NCI-H2227 (cell line): Measurements from ENCODE around the gene SUSD4.

ENCODE experiments used
- DNase-seq: peaks from one replicate; lab custom pipeline; 2025; ENCODE audit not compliant: unreplicated experiment; lab: John Stamatoyannopoulos, UW

SUSD4 gene

DNA sequence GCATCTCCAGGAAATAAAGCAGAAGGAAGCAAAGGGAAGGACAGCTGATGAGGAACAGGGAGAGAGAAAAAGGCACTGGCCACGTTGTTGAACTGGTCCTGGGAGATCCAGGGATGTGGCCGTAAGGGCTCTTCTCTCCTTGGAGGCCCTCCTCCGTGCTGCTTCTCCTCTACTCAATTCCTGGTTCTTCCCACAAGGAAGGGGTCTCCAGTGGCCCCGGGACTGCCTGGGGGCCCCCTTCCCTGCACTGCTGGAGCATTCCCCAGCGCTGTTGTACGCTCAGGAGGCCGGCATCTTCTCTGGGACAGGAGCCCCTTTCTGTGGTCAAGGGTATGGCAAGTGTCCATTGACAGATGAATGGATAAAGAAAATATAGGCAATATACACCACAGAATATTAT is 132.4 kb downstream of the SUSD4 start:
- no peak for DNase-seq

DNA sequence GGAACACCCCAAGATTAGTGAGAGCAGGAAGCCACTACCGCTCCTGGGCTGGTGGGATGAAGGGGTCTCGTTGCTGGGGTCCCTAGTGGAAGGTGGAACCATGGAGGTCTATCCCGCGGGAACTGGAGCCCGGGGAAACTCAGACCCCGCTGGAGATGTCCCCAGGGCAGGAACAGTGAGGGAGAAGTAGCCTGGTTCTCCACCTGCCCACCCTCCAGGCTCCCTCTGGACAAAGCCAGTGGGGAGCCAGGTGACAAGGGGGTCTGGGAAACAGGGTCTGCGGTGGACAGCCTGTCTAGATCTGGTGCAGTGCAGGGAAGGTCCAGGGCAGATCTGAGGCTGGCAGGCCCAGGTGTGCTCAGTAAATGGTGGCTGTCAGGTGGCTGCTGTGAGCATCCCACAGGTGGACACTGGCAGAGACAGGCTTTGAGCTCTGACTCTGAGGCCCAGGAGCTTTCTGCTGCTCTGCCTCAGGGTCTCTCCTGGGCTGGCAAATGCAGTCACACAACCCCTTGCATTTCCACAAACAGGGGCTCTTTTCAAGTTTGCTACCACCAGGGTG is 132.9 kb downstream of the SUSD4 start:
- DNase-seq = no peak

DNA sequence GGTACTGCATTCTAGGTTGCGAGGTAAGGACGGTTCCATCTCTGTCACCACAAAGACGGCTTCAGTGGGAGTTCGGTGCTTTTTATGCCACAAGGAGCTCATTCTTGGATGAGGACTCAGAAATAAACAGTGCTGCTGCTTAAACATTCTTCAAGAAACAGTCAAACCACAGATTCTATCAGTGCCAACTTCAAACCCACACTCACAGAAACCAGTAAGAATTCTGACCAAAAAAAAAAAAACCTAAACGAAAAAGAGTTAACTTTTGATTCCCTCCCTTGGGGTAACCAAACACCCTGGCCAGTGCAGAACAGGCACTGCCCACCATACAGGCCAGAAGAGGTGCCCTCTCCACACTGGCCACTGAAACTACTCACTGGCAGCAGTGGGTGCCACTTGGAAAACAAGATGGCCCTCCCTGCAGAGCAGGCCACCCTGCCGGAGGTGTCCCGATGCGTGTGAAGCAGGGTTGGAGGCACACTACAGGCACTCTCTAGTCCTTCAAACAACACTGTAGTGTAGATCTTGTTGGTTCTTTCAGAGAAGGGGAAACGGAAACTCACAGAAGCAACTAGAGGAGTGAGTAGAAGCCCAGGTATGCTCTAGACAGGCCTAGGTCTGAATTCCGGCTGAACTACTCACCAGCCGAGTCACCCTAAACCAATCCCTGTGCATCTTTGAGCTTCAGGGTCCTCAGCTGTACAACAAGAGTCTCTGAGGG is 133.7 kb downstream of the SUSD4 start:
- DNase-seq = no peak

DNA sequence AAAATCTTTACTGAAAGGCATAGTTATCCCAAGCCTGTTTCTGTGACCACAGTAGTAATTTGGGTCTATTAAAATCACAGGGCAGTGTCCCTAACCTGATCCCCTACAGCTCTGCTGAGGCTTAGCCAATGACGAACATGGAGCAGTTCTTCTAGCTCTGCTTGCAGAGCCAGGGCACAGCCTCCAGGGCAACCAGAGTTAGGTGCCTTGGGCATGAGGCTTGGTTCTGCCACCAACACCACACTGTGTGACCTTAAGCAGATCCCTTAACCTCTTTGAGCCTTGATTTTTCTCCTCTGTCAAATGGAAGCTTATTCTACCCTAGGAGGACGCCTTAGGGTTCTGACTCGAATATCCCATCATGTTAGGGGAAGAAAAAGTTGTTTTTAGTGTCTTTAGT is 134.2 kb downstream of the SUSD4 start:
- DNase-seq = no peak

DNA sequence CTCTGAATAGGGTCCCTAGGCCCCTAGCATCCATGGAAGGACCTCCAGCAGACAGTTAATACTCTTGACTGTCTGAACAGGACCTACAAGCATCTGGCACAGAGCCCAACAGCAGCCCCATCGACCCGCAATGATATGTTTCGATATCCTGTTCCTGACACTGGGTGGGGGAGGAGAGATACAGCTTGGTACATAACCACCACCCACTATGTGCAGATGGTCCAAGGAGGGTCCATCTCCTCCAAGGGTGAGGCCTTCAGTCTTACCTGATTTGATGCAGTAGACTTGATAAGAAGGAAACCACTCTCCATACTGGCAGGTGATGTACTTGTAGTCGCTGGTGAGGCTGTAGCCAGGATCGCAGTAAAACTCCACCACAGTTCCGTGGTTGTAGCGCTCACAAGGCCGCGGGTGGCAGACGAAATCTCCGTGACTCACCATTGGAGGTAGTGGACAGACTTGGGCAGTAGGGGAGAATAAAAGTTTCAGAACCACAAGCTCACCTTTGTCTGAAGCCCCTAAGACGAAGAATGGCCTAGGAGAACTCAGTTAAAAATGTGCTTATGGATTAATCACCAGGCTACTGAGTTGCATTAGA is 134.9 kb downstream of the SUSD4 start:
- no peak for DNase-seq

DNA sequence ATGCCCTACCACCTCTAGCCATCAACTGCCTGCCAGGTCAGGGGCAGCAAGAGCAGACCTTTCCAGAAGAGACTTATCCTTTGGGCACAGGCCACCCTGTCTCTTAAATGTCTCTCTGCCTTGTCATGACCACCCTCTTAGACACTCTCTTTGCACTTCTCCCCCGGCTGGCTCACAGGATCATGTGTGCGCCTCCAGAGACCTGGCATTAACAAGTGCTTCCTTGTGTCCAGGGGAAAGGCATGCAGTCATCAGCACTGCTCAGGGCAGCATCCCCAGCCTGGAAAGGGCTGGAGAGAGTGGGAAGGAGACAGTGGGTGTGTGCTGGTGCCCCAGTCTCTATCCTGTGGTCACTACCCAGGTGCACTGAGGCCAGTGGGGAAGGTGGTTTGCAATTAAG is 135.8 kb downstream of the SUSD4 start:
- DNase-seq = no peak

DNA sequence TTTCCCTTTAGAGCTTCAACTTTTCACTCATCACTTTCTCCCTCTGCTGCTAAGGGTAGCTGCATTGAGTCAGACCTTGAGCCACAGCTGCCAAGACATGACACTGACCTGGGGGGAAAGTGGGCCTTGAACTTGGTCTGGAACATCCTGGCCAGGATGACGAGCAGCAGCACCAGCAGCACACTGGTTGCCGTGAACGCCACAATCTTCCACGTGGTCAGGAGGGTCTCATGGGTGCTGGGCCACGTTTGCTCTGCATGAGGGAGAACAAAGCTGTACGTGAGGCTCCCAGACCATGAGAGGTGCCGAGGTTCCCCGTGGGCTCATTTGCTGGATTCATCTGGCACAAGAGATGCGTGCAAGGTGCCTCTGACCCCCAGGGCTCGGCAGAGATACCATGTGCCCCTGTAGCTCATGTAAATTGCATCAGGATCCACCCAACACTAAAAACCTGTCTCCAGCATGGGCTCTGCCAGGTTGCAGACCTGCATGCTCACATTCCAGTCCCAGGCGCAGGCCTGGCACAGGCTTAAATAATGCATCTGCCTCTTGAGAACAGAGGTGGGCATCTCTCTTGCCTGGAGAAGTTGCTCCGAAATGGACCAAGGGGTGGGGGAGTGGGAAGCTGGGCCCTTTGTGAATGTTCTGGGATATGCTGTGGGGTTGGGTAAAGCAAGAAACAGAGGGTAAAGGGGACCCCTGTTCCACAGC is 136.3 kb downstream of the SUSD4 start:
- DNase-seq = no peak

DNA sequence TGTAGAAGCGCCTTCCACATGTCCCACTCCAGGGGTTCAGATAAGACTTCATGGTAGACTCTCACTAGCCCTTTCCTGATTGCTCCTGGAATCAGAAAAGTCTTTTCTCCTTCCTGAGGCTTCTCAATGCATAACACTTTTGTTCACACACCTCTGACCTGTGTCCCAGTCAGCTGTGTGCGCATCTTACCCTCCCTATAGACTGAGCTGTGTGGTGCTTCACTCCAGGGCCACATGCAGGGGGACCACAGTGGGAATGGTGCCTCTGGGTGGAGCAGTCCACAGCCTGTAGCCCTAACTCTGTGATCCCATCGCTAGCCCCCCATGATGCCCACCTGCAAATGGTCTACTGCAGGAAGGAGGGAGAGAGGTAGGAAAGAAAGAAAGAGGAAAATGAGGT is 136.9 kb downstream of the SUSD4 start:
- no peak for DNase-seq

DNA sequence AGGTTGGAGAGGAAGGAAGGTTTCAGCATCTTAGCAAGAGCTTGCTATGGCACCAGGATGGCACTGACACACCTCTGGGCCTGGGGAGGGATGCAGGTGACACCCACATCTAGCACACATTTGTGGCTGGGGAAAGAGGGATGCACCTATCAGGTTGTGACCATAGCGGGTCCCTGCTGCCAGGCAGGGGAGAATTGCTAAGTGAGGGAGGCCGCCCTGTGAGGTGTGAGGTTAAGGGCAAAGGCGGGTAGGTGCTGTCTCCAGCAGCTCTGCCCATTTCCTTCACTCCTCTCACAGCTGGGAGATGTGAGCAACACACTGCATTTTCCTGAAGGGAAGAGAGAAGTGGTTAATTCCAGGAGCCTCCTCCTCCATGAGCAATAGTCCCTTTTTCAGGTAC is 137.7 kb downstream of the SUSD4 start:
- DNase-seq = no peak

DNA sequence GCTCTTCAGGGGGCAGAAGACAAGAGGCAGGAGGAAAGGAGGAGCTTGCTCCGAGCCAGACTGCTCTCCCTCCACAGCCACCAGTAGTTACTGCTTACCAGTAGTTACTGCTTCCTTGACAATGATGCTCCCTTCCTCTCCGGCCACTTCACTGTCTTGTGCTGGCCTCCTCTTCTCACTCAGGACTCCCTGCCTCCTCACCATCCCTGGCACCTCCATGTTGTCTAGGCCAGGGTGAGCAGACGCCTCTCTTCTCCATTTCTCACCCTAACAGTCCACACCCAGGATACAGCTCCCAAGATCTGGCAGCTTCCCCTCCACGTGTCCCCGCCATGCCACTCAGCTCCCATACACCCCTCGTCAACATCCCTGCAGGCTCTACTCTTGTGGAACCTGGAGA is 138.5 kb downstream of the SUSD4 start:
- no peak for DNase-seq

DNA sequence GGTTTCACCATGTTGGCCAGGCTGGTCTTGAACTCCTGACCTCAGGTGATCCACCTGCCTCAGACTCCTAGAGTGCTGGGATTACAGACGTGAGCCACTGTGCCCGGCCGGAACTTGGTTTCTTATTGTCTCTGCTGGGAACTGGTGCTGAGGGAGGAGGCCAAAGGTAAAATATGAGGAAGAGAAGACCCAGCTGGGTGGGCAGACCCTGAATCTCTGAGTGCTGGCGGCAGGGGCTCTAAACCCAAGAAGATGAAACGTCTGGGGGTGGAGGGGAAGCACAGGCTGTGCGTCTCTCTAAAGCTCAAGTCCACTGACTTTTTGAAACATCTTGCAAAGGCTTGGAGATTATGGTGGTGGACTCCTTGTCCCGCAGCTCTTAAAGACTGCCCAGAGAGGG is 138.9 kb downstream of the SUSD4 start:
- no peak for DNase-seq

DNA sequence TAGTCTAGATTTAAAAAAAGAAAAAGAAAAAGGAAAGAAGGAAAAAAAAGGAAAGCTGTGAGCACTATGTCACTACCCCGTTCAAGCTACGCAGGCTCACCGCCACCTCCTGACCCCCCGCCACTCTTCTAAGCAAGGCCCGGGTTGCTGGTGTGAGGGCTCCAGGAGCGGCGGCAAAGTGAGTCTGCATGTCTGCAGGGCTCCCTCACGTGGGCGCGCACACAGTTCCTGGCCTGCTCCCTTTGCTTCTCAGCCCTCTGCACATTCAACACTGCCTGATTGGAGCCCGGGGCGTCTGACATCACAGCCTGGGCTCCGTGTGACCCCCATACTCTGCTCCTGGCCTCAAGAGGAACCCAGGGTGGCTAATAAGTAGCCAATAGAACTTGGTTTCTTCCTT is 139.5 kb downstream of the SUSD4 start:
- no peak for DNase-seq

DNA sequence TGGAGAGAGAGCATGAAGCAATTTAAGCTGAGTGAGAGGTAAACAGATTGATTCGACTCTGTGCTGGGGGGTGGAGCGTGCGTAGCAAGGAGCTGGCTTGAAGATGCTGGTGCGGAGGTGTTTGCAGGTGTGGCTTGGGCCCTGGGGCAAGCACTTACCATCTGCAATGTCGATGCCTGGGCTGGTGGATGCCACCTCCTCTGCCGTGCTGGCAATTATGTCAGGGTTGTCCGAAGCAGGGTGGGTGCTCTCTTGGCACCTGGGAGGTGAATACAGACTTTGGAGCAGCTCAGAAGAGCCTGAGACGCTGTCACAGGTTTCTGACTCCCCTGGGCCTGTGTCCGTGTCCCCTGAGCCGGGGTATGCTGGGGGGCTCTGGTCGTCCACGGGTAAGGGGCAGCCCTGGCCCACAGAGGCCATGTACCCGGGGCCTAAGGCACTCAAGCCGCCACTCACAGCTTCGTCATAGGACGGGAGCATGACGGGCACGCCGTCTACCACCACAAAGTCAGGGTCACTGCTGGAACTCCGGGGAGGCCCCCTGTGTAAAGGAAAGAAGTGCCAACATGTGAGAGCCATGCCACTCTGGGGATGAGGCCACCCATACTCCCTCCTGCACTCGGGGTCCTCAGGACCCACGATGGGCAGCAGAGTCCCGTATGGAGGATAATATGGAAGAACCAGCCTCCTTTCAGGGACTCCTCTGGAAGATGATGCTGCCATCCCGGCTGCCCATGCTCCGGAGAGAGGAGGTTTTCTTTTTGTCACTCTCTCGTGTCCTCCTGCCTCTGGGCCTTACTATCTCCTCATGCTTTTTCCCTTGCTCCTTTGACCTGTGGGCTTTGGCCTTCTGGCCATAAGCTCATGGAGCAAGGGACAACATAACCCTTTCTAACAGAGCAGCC is 140.6 kb downstream of the SUSD4 start:
- DNase-seq = no peak

DNA sequence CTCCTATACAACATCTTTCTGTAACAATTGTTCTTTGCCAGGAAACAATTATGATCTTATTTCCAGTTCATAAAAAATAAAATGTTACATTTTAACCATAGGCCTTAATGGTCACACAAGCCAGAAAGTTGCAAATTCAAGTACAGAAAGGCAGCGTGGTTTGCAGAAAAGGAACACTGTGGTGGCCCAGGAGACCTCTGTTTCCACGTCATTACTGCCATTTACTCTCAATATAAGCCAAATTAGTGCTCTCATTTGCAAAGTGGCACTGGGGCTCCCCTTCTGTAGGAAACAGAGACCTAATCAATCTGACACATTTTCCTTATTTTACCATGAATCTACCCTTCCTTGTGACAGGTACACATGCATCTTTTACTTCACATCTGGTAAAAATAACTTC is 141.6 kb downstream of the SUSD4 start:
- no peak for DNase-seq

DNA sequence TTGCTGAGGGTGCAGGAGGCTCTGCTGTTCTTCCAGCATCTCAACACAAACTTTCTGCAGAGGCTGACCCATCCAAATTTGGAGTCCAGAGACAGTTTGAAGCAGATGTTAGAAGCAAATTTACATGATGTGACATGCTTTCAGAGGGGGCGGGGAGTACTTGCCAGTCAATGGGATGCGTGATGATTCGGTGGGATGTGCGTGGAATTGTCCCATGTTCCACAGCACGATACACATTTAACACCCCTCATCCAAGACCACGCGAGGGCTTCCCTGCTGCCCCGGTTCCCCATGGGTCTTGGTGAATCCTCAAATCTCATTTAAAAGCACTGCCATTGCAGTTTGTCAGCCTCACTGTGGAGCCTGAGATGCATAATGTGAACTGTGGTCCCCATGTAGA is 142.3 kb downstream of the SUSD4 start:
- no peak for DNase-seq

DNA sequence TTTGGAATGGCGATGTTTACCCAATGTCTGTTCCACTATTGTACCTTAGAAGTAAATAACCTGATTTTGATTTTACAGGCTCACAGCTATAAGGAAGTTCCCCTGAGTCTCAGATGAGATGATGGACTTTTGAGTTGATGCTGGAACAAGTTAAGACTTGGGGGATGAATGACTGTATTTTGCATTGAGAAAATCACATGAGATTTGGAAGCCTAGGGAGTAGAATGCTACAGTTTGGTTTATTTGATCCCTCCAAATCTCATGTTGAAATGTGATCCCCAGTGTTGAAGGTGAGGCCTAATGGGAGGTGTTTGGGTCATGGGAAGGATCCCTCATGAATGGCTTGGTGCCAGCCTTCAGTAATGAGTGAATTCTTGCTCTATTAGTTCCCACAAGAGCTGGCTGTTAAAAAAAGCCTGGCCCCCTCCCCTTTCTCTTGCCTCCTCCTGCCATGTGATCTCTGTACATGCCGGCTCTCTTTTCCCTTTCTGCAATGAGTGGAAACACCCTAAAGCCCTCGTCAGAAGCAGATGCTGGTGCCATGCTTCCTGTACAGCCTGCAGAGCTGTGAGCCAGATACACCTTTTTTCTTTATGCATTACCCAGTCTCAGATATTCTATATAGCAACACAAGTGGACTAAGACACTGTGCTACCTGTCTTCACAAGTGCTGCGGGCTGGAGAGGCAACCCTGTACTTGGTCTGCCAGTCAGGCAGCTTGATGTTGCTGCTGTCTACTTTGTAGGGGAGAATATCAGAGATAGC is 143.9 kb downstream of the SUSD4 start:
- DNase-seq = no peak

DNA sequence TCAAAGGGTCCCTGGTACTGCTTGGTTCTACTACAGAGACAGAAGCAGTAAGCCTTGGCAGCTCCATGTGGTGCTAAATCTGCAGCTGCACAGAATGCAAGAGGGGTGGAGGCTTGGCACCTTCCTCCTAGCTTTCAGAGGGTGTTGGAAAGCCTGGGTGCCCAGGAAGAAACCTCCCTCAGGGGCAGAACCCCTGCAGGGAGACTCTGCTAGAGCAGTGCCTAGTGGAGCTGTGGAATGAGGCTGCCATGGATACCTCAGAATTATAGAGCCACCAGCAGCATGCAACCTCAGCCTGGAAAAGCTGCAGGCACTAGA is 144.7 kb downstream of the SUSD4 start:
- DNase-seq = no peak

DNA sequence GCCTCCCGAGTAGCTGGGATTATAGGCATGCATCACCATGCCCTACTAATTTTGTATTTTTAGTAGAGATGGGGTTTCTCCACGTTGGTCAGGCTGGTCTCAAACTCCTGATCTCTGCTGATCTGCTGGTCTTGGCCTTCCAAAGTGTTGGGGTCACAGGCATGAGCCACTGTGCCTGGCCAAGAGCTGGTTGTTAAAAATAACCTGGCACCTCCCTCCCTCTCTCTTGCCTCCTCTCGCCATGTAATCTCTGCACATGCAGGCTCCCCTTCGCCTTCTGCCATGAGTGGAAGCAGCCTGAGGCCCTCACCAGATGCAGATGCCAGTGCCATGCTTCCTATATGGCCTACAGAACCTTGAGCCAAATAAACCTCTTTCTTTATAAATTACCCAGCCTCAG is 146.2 kb downstream of the SUSD4 start:
- DNase-seq = no peak

DNA sequence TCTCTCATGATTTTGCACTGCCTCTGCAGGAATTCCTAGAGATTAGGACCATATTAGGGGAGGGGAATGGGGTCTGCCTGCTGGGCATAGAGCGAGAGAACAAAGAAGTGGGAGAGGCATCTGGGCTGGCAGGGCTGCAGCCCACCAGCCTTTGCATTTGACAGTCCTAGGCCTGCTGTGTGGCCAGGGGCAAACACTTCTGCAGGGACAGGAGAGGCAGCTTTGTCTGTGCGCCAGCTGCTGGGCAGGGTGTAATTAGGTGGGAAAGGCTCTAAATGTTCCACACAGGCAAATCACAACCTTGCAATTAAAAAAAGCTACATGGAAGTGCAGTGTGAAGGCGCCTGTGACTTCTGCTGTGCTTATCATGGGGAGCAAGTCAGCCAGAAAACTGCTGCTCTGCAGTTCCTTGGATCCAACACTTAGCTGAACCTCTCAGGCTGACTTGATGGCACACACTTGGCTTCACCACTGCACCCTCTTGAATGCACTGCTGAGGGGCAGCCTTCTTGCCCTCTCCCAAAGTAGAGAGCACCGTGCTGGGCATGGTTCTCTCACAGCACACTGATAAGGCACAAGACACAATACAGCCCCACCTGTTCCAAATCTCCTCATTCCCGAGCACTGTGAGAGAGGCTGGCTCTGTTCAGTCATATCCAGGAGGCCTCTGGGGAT is 147.3 kb downstream of the SUSD4 start:
- DNase-seq = peak; percentile 71

DNA sequence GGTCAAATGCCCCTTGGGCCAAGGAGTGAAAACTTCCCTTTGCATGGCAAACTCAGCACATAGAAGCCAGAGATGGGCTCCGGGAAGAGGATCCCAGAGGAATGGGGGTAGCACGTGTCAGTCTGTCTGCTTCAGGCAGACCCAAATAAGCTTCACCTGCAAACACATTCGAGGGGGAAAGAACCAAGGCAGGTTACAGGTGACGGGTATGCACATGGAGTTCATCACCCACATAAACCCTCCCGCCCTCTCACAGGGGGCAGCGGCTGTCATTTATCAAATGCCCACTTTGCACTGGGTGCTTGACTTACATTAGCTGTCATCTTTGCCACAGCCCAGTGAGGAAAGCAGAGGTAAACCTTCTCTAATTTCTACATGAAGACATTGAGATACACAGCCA is 147.9 kb downstream of the SUSD4 start:
- DNase-seq = no peak
